Central memory CD8-positive, alpha-beta T cell (primary cell): ENCODE results near the gene NDUFS3.
"Not testable (repeated sequence)": the region's sequence is repeated elsewhere in the genome, so short reads cannot be mapped to it uniquely, and the experiment has no call there.

ENCODE experiments used
- ATAC-seq: fragments of 150-1000 bp; cut with Tn5 transposase; replicated peaks from 2 replicates; pipeline ENCODE4 v1.10.0; 2022; ENCODE audit warnings: mild to moderate bottlenecking, moderate FRiP score, moderate number of reproducible peaks; ENCODE audit not compliant: poor library complexity, severe bottlenecking; ENCODE audit errors: extremely low read depth
- DNase-seq, 2 donors: peaks; one replicate each; pipeline ENCODE4 v3.0.0; 2021; ENCODE audit warnings: low spot score in 2 of 2
- H3K27ac Mint-ChIP-seq: one replicate; pipeline ENCODE4 v1.8.0; 2022; ENCODE audit warnings: low read depth, mild to moderate bottlenecking, moderate library complexity, mixed read lengths
- H3K27me3 Mint-ChIP-seq: one replicate; pipeline ENCODE4 v1.8.0; 2022; ENCODE audit warnings: mixed read lengths
- H3K36me3 Mint-ChIP-seq: one replicate; pipeline ENCODE4 v1.8.0; 2022; ENCODE audit warnings: mild to moderate bottlenecking, moderate library complexity, mixed read lengths; ENCODE audit not compliant: insufficient read depth
- H3K4me1 Mint-ChIP-seq: one replicate; pipeline ENCODE4 v1.8.0; 2022; ENCODE audit warnings: mixed read lengths
- H3K4me3 Mint-ChIP-seq: one replicate; pipeline ENCODE4 v1.8.0; 2022; ENCODE audit warnings: mild to moderate bottlenecking, moderate library complexity, mixed read lengths
- H3K9me3 Mint-ChIP-seq: one replicate; pipeline ENCODE4 v1.8.0; 2022; ENCODE audit warnings: mixed read lengths

Gene NDUFS3

DNA sequence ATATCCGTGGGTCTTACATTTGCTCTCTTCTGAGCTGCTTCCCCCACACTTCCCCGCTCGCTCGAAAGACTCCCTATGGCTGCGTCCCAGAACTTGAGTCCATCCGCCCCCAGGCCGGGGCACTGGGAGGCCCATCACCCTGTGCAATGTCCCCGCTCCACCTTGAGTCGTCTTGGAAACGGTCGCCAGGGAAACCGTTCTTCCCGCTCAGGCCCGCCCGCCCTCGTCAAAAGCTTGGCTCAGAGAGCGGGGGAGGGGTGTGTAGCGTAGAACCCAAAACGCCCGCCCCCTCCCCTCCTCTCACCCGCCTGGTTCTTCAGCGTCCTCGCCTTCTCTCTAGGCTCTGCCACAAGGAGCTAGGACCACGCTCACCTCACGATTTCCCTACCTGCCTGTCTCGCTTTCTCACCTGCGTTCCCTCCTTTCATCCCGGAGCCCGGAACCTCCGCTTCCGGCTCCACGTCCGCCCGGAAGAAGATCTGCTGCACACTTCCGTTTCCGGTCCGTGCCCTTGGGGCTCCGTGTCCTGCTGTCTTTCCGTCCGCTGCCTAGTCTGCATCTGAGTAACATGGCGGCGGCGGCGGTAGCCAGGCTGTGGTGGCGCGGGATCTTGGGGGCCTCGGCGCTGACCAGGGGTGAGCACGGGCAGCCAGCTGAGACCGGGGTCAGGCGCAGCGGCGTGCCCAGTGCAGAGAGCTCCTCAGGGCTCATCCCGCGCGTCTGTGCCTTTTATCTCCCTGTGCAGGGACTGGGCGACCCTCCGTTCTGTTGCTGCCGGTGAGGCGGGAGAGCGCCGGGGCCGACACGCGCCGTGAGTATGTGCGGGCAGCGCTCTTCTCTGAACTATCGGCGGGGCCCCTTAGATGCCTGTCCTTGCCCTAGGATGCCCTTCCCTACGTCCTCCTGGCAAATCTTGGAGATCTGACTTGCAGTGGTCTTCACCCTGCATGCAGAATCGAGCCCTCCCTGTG lies at the start of gene NDUFS3, which contains the start of gene KBTBD4:
NDUFS3 (plus strand) TSS at position 551 of the 971 bp plus-strand sequence; CDS start at position 569, 18 bp downstream.
KBTBD4 (minus strand) TSS at position 447 of the 971 bp plus-strand sequence; CDS start at position 428, 19 bp downstream.
- Mint-ChIP-seq H3K4me1 (peaks cover 26% of the 10 kb centered on the region), H3K27me3 (no peaks in the 10 kb centered on the region), H3K4me3 (peak within 1 kb of the TSS; percentile 92)

DNA sequence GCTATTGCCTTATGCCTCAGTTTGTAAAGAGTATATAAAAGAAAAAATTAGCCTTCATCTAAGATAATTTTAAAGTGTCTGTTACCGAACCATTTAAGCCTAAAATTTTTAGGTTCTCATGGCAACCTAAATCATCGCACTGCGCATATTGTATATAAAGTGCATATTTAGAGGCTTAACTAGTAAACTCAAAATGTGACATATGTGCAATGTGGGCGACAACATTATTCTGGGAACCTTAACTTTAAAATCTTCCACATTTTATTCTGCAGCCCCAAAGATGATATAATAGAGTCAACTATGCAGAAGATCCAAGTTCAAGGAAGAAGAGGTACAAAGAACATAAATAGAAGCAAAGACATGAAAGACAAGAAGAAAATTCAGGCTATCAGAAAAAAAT lies 48.9 kb upstream of the NDUFS3 start:
- no peak for DNase-seq
- Mint-ChIP-seq H3K36me3 (peaks cover 19% of the 10 kb centered on the region), H3K9me3 (no peaks in the 10 kb centered on the region), H3K4me1 (peaks cover 52% of the 10 kb centered on the region), H3K4me3 (peak overlapping the region; percentile 24), H3K27me3 (no peaks in the 10 kb centered on the region), H3K27ac (peak overlapping the region; percentile 47)
- ATAC-seq, result no peak

More for the DNA sequence above, at the start of gene NDUFS3, which contains the start of gene KBTBD4:
- peak within 1 kb of the TSS; percentile 98 for H3K27ac Mint-ChIP-seq
- DNase-seq, result peak; percentile 81 to 90
- peaks cover 53% of the 10 kb centered on the region for H3K36me3 Mint-ChIP-seq
- H3K9me3 Mint-ChIP-seq, result no peaks in the 10 kb centered on the region
- ATAC-seq, result peak; percentile 90

DNA sequence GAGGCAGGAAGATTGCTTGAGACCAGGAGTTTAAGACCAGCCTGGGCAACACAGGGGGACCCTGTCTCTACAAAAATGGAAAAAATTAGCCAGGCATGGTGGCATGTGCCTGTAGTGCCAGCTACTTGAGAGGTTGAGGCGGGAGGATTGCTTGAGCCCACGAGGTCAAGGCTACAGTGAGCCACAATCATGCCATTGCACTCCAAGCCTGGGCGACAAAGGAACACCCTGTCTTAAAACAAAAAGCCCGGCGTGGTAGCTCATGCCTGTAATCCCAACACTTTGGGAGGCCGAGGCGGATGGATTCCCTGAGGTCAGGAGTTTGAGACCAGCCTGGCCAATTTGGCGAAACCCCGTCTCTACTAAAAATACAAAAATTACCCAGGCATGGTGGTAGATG lies 48.2 kb upstream of the NDUFS3 start:
- DNase-seq, H3K9me3 Mint-ChIP-seq, ATAC-seq, H3K27me3 Mint-ChIP-seq: not testable (repeated sequence)
- H3K36me3 Mint-ChIP-seq, result peaks cover 22% of the 10 kb centered on the region
- H3K27ac Mint-ChIP-seq, result peak overlapping the region; percentile 47
- peaks cover 49% of the 10 kb centered on the region for H3K4me1 Mint-ChIP-seq
- peak overlapping the region; percentile 24 for H3K4me3 Mint-ChIP-seq

DNA sequence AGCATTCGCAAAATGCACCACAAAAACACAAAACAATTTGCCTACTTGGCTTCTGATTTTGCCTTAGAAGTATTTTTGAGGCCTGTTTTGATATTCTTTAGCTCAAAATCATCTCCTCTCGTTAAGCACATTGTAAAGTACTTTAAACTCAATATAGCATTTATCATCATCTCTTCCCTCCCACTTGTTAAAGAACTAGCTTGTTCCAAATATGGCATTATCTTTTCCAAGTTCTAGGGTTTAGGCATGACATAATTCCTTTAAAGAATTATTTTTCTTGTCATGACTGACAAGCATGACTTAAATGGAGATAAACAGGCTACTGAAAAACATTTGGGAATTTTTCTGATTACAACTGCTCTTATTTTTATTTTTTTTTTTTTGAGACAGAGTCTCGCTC lies 47.2 kb upstream of the NDUFS3 start:
- peaks cover 28% of the 10 kb centered on the region for H3K36me3 Mint-ChIP-seq
- H3K27me3 Mint-ChIP-seq, result no peaks in the 10 kb centered on the region
- no peak overlapping the region for H3K27ac Mint-ChIP-seq
- H3K4me1 Mint-ChIP-seq, result peaks cover 44% of the 10 kb centered on the region
- DNase-seq (no peak), ATAC-seq (no peak)
- peak overlapping the region; percentile 16 for H3K4me3 Mint-ChIP-seq
- no peaks in the 10 kb centered on the region for H3K9me3 Mint-ChIP-seq

DNA sequence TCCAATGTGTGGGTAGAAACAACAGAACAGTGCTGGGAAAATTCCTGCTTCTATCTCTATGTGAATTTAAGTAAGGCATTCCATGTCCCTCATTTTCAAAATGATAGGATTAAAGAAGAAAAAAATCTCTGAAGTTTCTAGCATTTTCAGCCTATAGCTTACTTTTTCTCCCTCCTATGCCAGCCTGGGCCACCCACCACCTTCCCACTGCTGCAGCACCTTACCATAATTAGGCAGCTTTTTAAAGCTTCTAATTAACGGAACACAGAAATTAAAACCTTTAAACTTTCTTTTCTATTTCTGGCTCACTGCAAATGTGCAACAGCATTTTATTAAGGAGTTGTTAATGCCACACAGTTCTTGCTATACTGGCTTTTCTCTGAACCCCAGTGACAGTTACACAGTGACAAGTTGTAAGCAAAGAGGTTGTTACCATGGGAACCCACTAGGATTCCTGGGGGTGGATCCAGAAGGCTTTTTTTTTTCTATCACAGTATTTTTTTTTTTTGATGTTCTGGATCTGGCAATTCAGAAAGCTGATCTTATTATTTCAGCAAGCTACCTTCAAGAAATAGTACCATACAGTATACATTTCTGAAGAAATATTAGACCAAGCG lies 46.2 kb upstream of the NDUFS3 start:
- no peaks in the 10 kb centered on the region for H3K9me3 Mint-ChIP-seq
- no peak overlapping the region for H3K27ac Mint-ChIP-seq
- peaks cover 27% of the 10 kb centered on the region for H3K36me3 Mint-ChIP-seq
- H3K4me1 Mint-ChIP-seq, result peaks cover 44% of the 10 kb centered on the region
- no peak for ATAC-seq
- no peak for DNase-seq
- no peak overlapping the region for H3K4me3 Mint-ChIP-seq
- no peaks in the 10 kb centered on the region for H3K27me3 Mint-ChIP-seq

DNA sequence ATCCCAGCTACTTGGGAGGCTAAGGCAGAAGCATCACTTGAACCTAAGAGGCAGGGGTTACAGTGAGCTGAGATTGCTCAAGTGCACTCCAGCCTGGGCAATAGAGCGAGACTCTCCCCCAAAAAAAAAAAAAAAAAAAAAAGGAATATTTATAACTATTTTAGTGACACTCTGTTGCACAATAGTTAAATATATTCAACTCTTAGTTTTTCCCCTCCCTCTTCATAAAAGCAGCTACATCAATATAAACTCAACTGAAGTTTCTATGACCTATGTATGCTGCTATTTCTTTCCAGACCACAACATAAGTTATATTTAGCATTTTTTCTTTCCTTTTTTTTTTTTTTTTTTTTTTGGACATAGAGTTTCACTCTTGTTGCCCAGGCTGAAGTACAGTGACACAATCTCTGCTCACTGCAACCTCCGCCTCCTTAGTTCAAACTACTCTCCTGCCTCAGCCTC lies 45.2 kb upstream of the NDUFS3 start:
- Mint-ChIP-seq H3K36me3 (peaks cover 28% of the 10 kb centered on the region), H3K27ac (no peak overlapping the region), H3K27me3 (no peaks in the 10 kb centered on the region), H3K4me3 (no peak overlapping the region), H3K4me1 (peaks cover 45% of the 10 kb centered on the region), H3K9me3 (no peaks in the 10 kb centered on the region)
- DNase-seq (no peak), ATAC-seq (no peak)

DNA sequence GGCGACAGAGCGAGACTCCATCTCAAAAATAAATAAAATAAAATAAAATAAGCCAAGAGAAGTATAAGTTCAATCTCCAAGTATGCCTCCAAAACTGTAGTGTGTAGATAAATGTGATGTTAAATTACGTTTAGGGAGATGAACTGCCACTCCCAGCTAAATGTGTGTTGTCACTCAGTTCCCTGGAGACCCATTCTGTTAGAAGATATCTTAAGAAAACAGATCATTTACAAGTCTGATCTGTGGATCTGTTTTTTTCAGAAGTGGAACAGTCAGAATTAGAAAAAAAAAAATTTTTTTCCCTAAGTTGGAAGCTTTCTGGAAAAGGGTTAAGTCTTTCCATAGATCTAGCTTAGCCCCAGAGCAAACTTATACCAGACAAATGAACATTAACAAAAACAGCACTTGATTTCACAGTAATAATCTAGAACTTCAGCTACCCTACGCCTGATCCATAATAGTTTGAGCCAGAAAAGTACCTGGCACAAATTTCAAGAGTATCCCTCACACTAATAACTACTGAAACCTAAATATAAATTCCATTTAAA lies 44.1 kb upstream of the NDUFS3 start:
- H3K27me3 Mint-ChIP-seq, result no peaks in the 10 kb centered on the region
- H3K36me3 Mint-ChIP-seq, result peaks cover 23% of the 10 kb centered on the region
- no peak overlapping the region for H3K27ac Mint-ChIP-seq
- no peak overlapping the region for H3K4me3 Mint-ChIP-seq
- DNase-seq, result no peak
- H3K9me3 Mint-ChIP-seq, result no peaks in the 10 kb centered on the region
- ATAC-seq, result no peak
- H3K4me1 Mint-ChIP-seq, result peaks cover 46% of the 10 kb centered on the region

DNA sequence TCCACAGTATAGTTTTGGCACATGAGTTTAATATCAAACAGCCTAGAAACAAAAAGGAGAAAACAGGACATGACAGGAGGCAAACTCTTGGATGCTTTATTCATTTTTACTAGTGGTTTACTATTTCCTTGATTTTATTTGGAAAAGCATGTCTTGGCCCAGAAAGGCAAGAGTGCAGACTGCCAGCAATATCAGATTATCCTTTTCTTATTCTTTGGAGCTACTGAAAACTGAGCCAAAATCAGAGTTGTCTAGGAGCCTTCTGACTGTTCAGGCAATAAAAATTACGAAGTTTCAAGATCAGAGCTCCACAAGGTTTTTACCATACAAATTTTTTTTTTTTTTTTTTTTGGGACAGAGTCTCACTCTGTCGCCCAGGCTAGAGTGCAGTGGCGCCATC lies 42.0 kb upstream of the NDUFS3 start:
- Mint-ChIP-seq H3K4me3 (no peak overlapping the region), H3K9me3 (no peaks in the 10 kb centered on the region), H3K27me3 (no peaks in the 10 kb centered on the region), H3K27ac (no peak overlapping the region), H3K4me1 (peaks cover 49% of the 10 kb centered on the region), H3K36me3 (peaks cover 27% of the 10 kb centered on the region)
- ATAC-seq (no peak), DNase-seq (no peak)

DNA sequence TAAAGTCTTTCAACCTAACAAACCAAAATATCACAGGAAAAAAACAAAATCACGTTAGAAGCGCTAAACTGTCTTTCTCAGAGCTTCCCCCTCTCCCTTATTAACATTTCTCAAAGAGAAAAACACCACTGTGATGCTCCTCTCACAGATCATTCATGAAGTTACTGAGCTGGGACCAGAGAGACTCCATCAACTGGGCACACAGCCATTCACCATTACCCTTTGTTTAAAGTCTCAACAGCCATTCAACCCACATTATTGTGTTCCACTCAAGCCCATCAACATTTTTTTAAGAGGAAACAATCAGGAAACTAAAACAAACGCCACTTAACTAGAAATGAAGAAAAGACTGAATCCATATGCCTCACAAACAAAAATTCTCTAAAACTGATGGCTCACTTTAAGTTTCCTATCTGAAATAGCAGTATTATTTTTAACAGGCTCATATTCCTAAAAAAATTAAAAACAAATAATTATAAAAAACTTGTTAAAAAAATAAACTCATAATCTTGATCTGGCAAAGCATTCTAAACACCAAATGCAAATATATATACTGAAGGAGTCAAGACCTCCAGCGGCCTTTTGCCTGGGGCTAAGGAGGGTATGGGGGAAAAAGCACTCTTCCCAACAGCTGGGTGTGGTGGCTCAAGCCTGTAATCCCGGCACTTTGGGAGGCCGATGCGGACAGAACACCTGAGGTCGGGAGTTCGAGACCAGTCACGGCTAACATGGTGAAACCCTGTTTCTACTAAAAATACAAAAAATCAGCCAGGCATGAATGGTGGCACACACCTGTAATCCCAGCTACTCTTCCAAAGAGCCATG lies 39.9 kb upstream of the NDUFS3 start:
- DNase-seq (no peak), ATAC-seq (no peak)
- Mint-ChIP-seq H3K4me1 (peaks cover 55% of the 10 kb centered on the region), H3K9me3 (no peaks in the 10 kb centered on the region), H3K27ac (peak overlapping the region; percentile 84), H3K4me3 (peak overlapping the region; percentile 58), H3K36me3 (peaks cover 27% of the 10 kb centered on the region), H3K27me3 (no peaks in the 10 kb centered on the region)

DNA sequence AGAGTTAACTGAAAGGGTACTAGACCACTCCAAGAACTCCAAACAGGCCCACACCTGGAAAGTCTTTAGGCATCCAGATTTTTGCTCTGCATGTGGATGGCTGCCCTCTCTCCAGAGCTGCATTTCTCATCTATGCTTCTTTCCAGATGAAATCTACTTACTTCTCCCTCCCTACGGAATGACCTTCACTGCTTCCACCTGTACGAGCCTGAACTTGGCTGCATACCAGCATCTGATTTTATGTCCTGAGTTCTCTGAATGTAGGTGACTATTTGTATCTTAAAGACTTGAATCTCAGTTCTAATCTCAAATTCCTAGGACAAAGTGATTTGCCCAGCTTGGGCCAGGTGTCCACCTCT lies 39.2 kb upstream of the NDUFS3 start:
- Mint-ChIP-seq H3K27ac (peak overlapping the region; percentile 85), H3K9me3 (no peaks in the 10 kb centered on the region), H3K27me3 (no peaks in the 10 kb centered on the region), H3K4me3 (no peak overlapping the region), H3K36me3 (peaks cover 26% of the 10 kb centered on the region), H3K4me1 (peaks cover 62% of the 10 kb centered on the region)
- no peak for DNase-seq
- ATAC-seq, result no peak

DNA sequence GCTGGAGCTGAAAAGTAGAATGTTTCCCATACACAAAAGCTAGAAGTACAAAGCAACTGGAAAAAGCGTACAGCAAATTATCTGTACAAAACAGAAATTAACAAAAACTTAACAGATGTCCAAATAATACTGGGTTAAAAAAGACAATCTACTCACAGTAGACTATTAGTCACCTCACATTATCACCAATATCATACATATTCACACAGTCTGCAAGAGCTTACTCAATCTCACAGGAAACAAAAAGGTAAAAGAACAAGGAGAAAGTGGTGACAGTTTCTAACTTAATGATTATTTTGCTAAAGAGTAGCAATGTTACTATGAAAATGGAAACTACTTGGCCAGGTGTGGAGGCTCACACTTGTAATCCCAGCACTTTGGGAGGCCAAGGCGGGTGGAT lies 37.8 kb upstream of the NDUFS3 start:
- H3K4me3 Mint-ChIP-seq, result peak overlapping the region; percentile 66
- H3K27ac Mint-ChIP-seq, result peak overlapping the region; percentile 85
- peak; percentile 64 for ATAC-seq

DNA sequence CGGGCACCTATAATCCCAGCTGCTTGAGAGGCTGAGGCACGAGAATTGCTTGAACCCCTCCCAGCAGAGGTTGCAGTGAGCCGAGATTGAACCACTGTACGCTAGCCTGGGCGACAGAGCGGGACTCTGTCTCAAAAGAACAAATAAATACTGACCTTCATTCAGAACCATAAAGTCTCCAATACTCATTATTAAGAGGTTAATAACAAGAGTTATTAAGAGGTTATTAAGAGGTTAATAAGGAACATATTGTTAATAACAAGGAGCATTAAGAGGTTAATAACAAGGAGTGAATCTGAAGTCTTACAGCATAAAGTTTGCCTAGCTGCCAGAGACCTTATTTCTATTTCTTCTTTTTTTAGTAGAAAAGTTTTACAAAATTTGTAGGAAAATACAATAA lies 33.6 kb upstream of the NDUFS3 start:
- H3K4me1 Mint-ChIP-seq, result peaks cover 56% of the 10 kb centered on the region
- no peaks in the 10 kb centered on the region for H3K27me3 Mint-ChIP-seq
- no peak overlapping the region for H3K4me3 Mint-ChIP-seq
- no peak for ATAC-seq
- H3K36me3 Mint-ChIP-seq, result peaks cover 6% of the 10 kb centered on the region
- DNase-seq, result no peak
- H3K27ac Mint-ChIP-seq, result no peak overlapping the region
- no peaks in the 10 kb centered on the region for H3K9me3 Mint-ChIP-seq

More for the DNA sequence above, 37.8 kb upstream of the NDUFS3 start:
- Mint-ChIP-seq H3K4me1 (peaks cover 57% of the 10 kb centered on the region), H3K27me3 (no peaks in the 10 kb centered on the region), H3K36me3 (peaks cover 15% of the 10 kb centered on the region), H3K9me3 (no peaks in the 10 kb centered on the region)
- DNase-seq, result no peak
